SH-SY5Y (cell line): Measurements from ENCODE around the gene CNDP2.

Source experiments
- GATA2 ChIP-seq: IDR thresholded peaks from 2 replicates; pipeline ENCODE4 v1.6.1; 2011; ENCODE audit warnings: mild to moderate bottlenecking, low read depth, low read length
- GATA3 ChIP-seq: IDR thresholded peaks from 2 replicates; pipeline ENCODE4 v1.6.1; 2011; ENCODE audit warnings: low read depth, mild to moderate bottlenecking, low read length, moderate library complexity

DNA sequence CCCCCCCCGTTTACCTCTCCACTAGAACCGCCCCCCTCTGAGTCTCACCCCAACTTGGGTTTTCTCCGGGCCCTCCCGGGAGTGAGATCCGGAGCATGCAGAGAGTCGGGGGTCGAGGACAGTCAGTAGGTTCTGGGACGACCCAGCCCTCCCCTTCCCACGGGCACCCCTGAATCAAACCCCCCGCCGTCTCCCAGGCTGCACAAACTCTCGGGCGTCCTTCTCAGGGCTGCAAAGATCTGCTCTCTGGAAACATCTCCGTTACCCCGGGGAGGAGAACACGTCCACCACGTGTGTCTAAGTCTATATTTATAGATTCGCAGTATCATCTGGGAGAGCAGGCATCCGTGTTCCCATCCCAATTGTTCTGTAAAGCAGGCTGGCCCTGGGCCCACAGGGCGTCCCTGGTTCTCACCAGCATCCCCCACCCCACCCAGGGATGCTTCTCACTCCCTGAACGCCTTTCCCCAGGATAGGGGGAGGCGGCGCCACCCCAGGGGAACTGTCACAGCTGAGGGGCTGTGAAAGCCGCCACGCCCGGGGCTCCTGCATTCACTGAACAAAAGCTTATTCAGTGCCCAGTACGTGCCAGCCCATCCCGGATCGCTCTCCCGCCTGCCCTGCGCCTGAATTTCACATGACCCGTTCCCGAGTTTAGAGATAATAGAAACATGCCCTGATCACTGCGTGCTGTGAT, 38.3 kb upstream of the CNDP2 start:
- TF ChIP-seq GATA2 (no peak), GATA3 (no peak)
